ENCODE measurements around the gene SGO2. TPM values are rescaled to one million over a fixed set of nuclear protein-coding genes. Genes with fewer than 3 reads are reported as not detected.

The SGO2 gene
- total and polyA plus RNA-seq, 9 of the 15 experiments (the other 6 are each of a cell fraction or from before 2014, with no cell fraction given): 14.5 to 25.9 (median 16.6) TPM

DNA sequence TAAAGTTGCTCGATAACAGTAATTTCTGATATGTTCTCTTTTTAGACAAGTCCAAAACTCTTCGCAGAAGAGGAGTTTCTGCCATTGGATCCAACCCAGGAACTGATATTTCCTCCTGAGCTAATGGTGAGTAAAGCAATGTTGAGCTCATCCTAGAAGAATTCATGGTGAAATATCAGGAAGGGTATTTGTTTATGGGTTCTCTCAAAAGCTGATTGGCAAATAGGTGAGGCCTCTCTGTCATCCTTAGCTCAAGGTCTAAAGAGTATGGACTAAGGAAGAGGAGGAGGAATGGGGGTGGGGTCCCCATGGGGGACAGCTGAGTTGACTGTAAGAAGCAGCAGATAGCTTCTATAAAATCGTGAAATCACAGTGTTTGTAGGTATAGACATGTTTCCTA is 78.0 kb downstream of the SGO2 start:
- WGBS (ENCODE audit: insufficient coverage, low coverage, missing lambda C conversion rate): 0% methylated on average over 3 of the region's 3 CpGs
- Histone ChIP-seq H3K27me3 (ENCODE audit: control insufficient read depth in 2 of 2, insufficient read depth in 2 of 2, low read length in 2 of 2) (peaks cover 4% of the 10 kb centered on the region in 2 experiments; a peak in 2 of 5 replicates), H3K27ac (ENCODE audit: extremely low read depth, low read depth, low read length) (no peak overlapping the region), H3K79me2 (ENCODE audit: control insufficient read depth, insufficient read depth, low read length) (no peaks in the 10 kb centered on the region), H3K9me3 (replicated peaks; ENCODE audit: control insufficient read depth, insufficient read depth, low read depth, low read length) (no peaks in the 10 kb centered on the region), H3K4me2 (ENCODE audit: insufficient read depth, low read length) (no peak overlapping the region), H3K9me1 (ENCODE audit: control insufficient read depth, insufficient read depth, low read length) (no peaks in the 10 kb centered on the region), H2AFZ (ENCODE audit: low read depth, low read length) (no peak overlapping the region), H3K4me3 (no peak overlapping the region), H3K4me1 (replicated peaks in 1 of 2; ENCODE audit: control insufficient read depth in 2 of 2, insufficient read depth in 2 of 2, low read length in 2 of 2) (no peaks in the 10 kb centered on the region), H3K9ac (ENCODE audit: insufficient read depth in 1 of 2, low read depth in 2 of 2, low read length in 2 of 2) (no peak overlapping the region), H3K36me3 (ENCODE audit: control insufficient read depth, insufficient read depth, low read length) (no peaks in the 10 kb centered on the region), H4K20me1 (replicated peaks; ENCODE audit: control insufficient read depth, insufficient read depth, low read length) (no peaks in the 10 kb centered on the region)
- in situ Hi-C loops (cut with MboI): no loop called here
- ATAC-seq (no peak), DNase-seq (ENCODE audit: extremely low read depth in 1 of 4, low spot score in 3 of 4) (no peak), FAIRE-seq (no peak)
- intact Hi-C loops (cut with micrococcal nuclease): no loop called here
- TF ChIP-seq ZNF449 (CRISPR knock-in tag; IDR thresholded peaks at IDR 0.05): no peak
- no peak for TF ChIP-seq ZC3H11A (IDR thresholded peaks at IDR 0.05; ENCODE audit: low read depth, low read length)
- TF ChIP-seq ZZZ3 (IDR thresholded peaks at IDR 0.05): no peak
- TF ChIP-seq PPARD (CRISPR knock-in tag; IDR thresholded peaks at IDR 0.05): no peak
- no peak for TF ChIP-seq ZNF3 (CRISPR knock-in tag; IDR thresholded peaks at IDR 0.05)
- no peak for TF ChIP-seq THRAP3 (IDR thresholded peaks at IDR 0.05; ENCODE audit: borderline replicate concordance)
- no peak for TF ChIP-seq MIER1 (IDR thresholded peaks at IDR 0.05; ENCODE audit: low read depth)
- ChIA-PET CTCF (ENCODE audit: low intra/inter-chr PET ratio) (no interaction called here), POLR2A (interaction anchor here (0.8 kb wide), 1 partner anchor 11 kb away, joined by 3 read pairs; no protein-coding TSS in a partner anchor)
- no TSS peak for BruUV-seq (replicated peaks)

Data from K562 (cell line).